Measurements from ENCODE around the gene C19orf38.

C19orf38 gene

DNA sequence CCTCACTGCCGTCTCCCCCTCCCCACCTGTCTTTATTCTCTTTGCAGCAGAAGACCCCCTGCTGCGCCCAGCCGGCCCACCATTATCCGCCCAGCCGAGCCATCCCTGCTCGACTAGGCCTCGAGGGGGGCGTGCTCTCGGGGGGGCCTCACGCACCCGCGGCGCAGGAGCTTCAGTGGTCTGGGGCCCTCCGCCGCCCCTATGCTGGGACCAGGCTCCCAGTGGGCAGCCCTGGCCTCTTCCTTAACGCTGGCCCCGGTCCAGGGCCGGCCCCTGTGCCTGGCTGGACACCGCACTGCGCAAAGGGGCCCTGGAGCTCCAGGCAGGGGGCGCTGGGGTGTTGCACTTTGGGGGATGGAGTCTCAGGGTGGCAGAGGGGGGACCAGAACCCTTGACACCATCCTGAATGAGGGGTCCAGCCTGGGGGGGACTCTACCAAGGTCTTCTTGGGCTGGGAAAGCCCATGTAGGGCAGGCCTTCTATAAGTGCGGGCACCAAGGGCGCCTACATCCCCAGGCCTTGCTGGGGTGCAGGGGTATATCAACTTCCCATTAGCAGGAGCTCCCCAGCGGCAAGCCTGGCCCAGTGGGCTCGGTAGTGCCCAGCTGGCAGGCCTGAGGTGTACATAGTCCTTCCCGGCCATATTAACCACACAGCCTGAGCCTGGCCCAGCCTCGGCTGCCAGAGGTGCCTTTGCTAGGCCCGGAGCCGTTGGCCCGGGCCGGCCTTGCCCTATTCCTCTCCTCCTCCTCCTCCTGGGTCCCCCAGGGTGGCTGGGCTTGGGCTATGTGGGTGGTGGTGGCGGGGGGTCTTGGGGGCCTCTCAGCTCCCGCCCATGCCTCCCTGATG, 17.1 kb upstream of the C19orf38 start:
- no peak for TF ChIP-seq CTCF (IDR thresholded peaks at IDR 0.05; ENCODE audit: low read depth, low read length, missing control alignments)
- no peak for DNase-seq (ENCODE audit: extremely low read depth, low read depth)
- H3K4me3 ChIP-seq (replicated peaks; ENCODE audit: low read depth, low read length), result no peak overlapping the region

DNA sequence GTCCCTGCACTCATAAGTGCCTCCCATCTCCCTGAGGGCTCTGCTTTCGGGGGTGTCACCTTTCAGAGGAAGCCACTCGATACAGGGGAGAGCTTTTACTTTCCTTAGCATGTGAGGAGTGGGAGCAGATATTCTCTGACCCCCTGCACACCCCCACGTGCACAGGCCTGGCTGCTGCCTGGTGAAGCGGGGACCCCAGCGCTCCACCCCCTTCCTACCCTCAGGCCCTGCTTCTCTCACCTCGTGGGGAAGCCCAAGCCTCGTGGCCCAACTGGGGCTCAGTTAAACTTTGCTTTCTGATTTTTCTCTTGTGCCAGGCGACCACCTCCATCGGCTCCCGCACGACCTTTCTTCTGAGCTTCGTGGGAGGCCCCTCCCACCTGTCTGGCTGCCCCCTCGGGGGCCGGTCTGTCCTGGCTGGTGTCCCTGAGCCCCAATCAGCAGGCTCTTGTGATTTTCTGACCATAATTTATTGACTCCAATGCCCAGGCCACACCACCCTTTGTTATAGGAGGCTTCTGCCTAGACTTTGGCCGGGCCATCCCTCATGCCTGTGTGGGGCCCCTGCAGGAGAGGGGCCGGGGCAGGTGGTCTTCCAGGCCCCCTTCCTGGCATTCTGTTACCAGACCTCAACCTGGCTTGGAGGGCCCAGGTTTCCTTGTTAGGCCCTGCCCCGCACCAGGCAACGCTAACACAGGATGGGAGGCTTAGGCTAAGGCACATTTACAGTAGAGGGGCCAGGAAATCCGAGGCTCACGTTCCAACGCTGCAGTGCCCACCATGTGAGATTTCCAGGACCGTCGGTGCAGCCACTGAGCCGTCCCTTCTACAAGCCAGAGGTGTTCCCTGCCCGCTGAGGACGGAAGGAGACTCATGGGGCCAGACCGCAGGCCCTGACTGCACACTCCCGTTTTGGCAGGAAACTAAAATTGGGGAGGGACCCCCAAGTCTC, 16.0 kb upstream of the C19orf38 start:
- TF ChIP-seq CTCF (IDR thresholded peaks at IDR 0.05; ENCODE audit: low read depth, low read length, missing control alignments), result no peak
- H3K4me3 ChIP-seq (replicated peaks; ENCODE audit: low read depth, low read length), result no peak overlapping the region
- no peak for DNase-seq (ENCODE audit: extremely low read depth, low read depth)

- no peak for TF ChIP-seq CTCF (IDR thresholded peaks at IDR 0.05; ENCODE audit: low read depth, low read length, missing control alignments)
- DNase-seq (ENCODE audit: extremely low read depth, low read depth), result no peak
- no peak overlapping the region for H3K4me3 ChIP-seq (replicated peaks; ENCODE audit: low read depth, low read length)
Measured at GRCh38 chr19:10832939-10833296, 15.3 kb upstream of the C19orf38 start.

DNA sequence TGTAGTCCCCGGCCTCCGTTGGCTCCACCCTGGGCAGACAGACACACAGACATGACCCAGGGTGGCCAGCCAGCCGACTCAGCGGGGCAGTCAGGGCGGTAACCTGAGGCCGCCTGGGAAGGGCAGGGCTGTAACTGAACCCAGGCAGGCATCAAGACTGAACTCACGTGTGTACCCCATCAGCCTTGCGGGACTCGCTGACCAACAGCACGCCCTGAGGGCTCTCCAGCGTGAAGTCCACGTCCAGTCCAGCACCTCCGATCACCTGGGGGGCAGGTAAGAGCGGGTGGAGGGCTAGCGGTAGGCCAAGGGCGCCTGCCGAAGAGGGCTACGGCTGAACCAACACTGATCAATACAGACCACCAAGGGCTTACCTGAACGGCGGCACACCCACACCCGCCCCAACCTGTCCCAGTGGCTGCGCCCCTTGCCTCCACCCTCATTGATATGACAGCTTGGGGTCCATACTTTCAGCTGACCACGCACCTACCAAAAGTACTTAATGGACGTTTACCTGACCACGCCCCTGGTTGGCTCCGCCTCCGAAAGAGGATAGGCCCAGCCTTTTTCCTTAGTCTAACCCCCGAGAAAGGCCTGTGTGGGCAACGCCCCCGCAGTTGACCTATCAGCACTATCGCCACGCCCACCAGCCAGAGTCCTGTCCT, 13.0 kb upstream of the C19orf38 start:
- TF ChIP-seq CTCF (IDR thresholded peaks at IDR 0.05; ENCODE audit: low read depth, low read length, missing control alignments), result no peak
- DNase-seq (ENCODE audit: extremely low read depth, low read depth), result no peak
- H3K4me3 ChIP-seq (replicated peaks; ENCODE audit: low read depth, low read length), result peak overlapping the region; percentile 59

DNA sequence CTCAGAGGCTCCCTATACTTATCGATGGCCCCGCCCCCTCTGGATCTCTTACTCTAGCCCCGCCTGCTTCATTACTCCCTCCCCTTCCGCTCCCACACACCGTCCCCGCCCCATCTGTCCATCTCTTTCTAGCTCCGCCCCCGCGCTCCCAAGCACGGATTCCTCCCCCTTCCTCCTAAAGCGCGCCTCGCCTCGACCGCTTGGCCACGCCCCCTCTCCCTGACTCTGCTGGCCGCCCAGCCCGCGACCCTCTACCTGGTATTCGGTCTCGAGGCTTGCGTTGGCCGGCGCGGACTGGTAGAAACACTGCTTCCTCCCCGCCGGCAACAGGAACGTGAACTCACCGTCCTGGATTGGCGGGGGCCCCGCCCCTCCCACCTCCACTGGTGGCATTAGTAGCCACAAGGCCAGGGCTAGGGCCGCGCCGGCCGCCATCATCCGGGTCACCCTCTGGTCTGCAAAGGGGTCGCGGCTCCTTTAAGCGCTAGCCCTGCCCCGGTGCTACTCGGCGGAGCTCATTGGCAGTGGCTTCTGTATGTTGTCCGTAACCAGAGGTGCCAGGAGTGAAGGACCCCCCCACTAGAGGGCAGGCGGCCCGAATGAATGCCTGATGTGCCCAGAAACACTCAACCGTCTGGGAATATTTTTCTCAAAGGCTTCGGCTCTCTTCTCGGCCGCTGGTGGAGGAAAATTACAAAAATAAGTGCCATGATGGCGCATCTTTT, 12.3 kb upstream of the C19orf38 start, which contains the start of gene TMED1:
Gene TMED1 (minus strand): TSS at position 459 of the 725 bp plus-strand sequence. CDS start 21 bp downstream, at position 438.
- TF ChIP-seq CTCF (IDR thresholded peaks at IDR 0.05; ENCODE audit: low read depth, low read length, missing control alignments), result peak; percentile 10
- peak within 1 kb of the TSS; percentile 59 for H3K4me3 ChIP-seq (replicated peaks; ENCODE audit: low read depth, low read length)
- peak; percentile 97 for DNase-seq (ENCODE audit: extremely low read depth, low read depth)
